Astrocyte of the spinal cord (primary cell): Measurements from ENCODE around the gene COG2.

Experiments used
- DNase-seq: peaks from one replicate; pipeline ENCODE4 v3.0.0; 2011; ENCODE audit warnings: low read depth, low spot score
- H3K4me3 ChIP-seq: 2 replicates; pipeline ENCODE4 v1.5.1; 2011; ENCODE audit warnings: low read depth, mild to moderate bottlenecking, low read length, moderate library complexity
- in situ Hi-C: cut with HindIII; loops from 2 replicates; pipeline ENCODE4 v1.10.0; 2017; ENCODE audit warnings: low sequenced_read_pairs
- TF ChIP-seq, protein P1 (sequence below): IDR thresholded peaks from 2 replicates; pipeline ENCODE4 v1.5.1; 2012; ENCODE audit warnings: low read depth, mild to moderate bottlenecking, low read length, inconsistent platforms

COG2 gene

DNA sequence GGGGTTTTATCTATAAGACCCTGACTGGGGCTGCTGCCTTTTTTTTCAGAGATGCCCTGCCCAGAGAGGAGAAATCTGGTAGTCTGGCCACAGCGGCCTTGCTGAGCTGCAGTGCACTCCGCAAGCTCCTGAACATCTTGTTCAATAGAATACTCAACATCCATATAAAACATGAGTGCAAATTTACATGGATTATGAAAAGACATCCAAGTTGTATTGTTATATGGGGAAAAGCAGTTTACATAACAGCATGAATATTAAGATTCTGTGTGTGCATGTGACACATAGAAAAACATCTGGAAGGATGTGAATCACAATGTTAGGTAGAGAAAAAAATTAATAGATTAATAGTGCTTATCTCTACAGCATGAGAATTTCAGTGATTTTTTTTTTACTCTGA is 16.4 kb downstream of the COG2 start:
- TF ChIP-seq, protein P1, sequence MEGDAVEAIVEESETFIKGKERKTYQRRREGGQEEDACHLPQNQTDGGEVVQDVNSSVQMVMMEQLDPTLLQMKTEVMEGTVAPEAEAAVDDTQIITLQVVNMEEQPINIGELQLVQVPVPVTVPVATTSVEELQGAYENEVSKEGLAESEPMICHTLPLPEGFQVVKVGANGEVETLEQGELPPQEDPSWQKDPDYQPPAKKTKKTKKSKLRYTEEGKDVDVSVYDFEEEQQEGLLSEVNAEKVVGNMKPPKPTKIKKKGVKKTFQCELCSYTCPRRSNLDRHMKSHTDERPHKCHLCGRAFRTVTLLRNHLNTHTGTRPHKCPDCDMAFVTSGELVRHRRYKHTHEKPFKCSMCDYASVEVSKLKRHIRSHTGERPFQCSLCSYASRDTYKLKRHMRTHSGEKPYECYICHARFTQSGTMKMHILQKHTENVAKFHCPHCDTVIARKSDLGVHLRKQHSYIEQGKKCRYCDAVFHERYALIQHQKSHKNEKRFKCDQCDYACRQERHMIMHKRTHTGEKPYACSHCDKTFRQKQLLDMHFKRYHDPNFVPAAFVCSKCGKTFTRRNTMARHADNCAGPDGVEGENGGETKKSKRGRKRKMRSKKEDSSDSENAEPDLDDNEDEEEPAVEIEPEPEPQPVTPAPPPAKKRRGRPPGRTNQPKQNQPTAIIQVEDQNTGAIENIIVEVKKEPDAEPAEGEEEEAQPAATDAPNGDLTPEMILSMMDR: no peak
- no peak overlapping the region for H3K4me3 ChIP-seq
- in situ Hi-C loops: no loop called here
- no peak for DNase-seq

DNA sequence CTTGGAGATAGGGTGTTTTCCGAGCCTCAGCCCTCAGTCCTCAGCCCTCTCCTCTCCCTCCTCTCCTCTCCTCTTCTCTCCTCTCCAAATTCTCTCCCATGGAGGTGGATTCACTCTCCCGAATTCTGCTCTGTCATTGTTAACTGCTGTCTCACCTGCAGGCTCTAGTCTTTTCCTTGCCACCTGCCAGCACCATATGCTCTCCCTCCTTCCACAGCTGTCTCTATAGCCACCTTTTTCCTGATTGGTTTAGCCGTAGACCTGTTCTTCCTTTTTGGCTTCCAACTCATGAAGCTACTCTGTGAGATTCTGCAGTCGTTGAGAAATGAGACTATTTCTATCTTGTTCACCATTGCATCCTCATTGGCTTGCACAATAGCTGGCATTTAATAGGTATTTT is 19.7 kb downstream of the COG2 start:
- no peak for DNase-seq
- no peak overlapping the region for H3K4me3 ChIP-seq
- TF ChIP-seq, protein P1: no peak
- in situ Hi-C loops: no loop called here

DNA sequence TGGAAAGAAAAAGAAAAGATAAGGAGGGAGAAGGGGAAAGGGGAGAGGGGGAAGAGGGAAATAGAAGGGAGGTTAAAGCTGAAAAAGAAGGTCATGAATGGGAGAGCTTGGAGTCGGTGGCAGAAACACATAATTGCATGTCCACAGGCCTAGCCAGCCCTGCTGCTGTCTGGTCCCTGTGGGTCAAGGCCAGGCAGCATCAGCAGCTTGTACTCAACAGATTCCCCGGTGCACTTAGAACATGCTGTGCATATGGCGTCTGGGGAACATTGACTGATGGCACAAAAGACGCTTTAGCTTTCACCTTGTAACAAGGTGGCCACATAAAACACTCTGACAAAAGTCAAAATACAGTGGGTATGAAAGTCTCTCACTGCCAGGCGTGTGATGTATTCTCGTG is 25.9 kb downstream of the COG2 start:
- DNase-seq: no peak
- in situ Hi-C loops: no loop called here
- no peak overlapping the region for H3K4me3 ChIP-seq
- TF ChIP-seq, protein P1: no peak

DNA sequence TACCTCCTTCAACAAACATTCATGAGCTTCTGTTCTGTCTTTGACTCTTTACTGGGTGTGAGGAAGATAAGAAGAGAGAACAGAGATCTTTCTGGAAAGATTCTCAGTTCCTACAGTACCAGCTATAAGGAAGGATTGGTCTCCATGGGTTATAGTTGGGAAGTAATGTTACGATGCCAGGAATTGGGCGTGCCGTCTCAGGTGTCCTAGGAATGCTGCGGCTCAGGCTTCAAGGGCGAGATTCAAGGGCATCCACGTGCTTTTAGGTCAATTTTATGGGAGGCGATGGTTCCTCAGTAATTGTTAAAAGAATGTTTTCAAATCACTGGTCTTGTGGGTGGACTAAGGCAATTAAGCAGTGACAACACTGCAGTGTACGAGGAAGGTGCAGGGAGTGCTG is 27.3 kb downstream of the COG2 start:
- in situ Hi-C loops: no loop called here
- H3K4me3 ChIP-seq: no peak overlapping the region
- DNase-seq: no peak
- TF ChIP-seq, protein P1: no peak

DNA sequence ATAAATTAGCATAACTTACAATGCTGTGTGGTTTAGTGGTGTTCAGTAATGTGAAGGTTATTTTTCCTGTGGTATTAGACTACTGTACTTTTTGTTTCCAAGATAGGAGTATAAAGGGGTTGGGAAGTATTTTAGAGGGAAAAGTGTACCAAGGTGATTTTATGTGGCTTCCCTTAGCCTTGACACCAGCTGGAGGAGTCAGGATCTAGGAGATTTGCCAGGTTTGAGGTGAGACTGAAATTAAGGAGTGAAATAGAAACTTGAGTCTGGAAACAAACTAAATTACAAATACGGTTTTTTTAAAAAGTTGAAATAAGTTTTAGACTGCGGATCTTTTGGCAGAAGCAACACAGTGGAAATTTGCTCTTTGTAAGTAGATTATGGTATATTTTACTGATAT is 32.3 kb downstream of the COG2 start:
- TF ChIP-seq, protein P1: no peak
- in situ Hi-C loops: no loop called here
- H3K4me3 ChIP-seq: no peak overlapping the region
- no peak for DNase-seq

DNA sequence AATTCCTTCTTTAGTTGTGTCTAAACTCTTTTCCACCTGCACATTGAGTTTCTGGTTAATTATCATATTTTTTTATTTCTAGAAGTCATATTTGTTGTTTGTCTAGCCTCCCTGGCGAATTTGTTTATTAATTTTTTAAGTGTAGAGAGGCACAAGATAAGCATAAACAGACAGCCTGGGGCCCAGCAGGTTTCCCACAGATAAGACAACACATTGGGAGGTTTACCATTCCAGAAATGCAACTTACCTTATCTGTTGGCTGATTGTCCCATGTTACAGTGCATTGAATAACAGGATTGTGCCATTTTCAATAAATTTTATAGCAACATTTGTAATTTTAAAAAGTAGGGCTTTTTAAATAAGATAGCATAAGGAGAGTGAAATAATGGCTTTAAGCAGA is 34.9 kb downstream of the COG2 start:
- TF ChIP-seq, protein P1: no peak
- no peak overlapping the region for H3K4me3 ChIP-seq
- DNase-seq: no peak
- in situ Hi-C loops: no loop called here

DNA sequence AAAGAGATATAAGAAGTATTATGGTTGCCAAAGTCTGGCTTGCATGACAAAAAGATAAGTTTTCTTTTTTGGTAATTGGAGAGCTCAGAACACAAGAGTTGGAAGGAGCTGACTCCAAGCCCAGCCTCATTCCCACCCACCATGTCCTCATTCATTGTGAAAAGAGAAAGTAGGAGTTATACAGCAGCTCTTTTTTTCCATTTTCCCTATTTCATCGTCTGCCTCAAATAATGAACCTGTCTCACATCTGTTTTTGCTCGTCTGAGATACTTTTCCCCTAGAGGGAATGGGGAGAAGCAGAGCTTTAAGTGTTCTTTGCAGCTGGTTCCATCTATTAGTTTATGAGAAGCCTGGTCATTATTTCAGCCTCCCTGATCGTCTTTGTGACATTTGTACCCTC is 36.9 kb downstream of the COG2 start:
- in situ Hi-C loops: no loop called here

More for the DNA sequence above, 36.9 kb downstream of the COG2 start:
- H3K4me3 ChIP-seq: no peak overlapping the region
- TF ChIP-seq, protein P1: no peak
- DNase-seq: no peak
